Jurkat, Clone E6-1 (cell line): ENCODE measurements around the gene CDC34.
A peak's percentile ranks its signal among the peaks of the same experiment; 100 is the strongest.

Experiments used
- DNase-seq: peaks from one replicate; pipeline ENCODE4 v3.0.0-alpha.2; 2011; ENCODE audit warnings: low read depth, low spot score
- H3K4me3 ChIP-seq: 2 replicates; pipeline ENCODE4 v1.5.1; 2011; ENCODE audit warnings: mild to moderate bottlenecking, low read length, control low read depth, moderate library complexity

Gene CDC34

DNA sequence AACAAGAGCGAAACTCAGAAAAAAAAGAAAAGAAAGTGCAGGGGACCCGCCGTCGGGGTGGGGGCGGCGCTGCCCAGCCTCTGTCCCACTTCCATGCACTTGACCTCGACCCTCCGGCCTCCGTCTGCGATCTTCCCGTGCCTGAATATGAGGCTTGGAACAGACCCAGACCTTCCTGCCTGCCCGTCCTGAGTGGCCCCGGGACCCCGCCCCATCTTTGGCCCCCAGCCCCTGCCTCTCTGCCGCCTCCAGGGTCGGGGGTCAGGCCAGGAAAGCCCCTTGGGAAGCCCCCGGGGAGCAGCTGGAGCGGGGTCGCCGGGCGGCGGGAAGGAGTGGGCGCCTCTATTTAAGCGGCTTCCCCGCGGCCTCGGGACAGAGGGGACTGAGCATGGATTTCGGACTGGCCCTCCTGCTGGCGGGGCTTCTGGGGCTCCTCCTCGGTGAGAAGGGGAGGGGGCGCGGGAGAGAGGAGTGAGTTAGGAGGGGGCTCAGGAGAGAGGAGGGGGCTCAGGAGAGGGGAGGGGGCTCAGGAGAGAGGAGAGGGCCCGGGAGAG, 35.4 kb upstream of the CDC34 start, which contains the start of gene MADCAM1:
TSS of gene MADCAM1 (plus strand) at position 375 of the 554 bp plus-strand sequence. CDS start at position 389, 14 bp downstream.
- DNase-seq, result no peak
- H3K4me3 ChIP-seq, result no peak within 1 kb of the TSS

DNA sequence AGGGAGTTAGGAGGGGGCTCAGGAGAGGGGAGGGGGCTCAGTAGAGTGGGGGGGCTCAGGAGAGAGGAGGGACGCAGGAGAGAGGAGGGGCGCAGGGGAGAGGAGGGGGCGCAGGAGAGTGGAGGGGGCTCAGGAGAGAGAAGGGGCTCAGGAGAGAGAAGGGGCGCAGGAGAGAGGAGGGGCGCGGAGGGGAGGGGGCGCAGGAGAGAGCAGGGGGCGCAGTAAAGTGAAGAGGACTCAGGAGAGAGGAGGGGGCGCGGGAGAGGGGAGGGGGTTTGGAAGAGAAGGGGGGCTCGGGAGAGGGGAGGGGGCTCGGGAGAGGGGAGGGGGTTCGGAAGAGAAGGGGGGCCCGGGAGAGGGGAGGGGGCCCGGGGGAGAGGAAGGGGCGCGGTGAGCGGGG, 34.6 kb upstream of the CDC34 start:
- no peak for DNase-seq
- H3K4me3 ChIP-seq, result no peak overlapping the region

DNA sequence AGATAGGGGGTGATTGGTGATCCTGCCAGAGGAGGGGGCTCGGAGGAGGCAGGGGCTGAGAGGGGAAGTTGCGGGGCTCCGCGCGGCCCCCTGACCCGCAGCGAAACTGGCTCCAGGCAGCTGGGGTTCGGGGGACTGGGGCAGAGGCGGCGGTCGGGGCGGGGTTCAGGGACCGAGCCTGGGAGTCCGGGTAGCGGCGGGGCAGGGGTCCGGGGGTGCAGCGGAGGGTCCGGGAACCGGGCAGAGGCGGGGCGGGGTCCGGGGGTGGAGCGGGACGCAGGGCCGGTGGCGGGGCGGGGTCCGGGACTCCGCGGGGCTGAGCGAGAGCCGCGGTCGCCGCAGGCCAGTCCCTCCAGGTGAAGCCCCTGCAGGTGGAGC, 34.1 kb upstream of the CDC34 start:
- DNase-seq, result no peak
- no peak overlapping the region for H3K4me3 ChIP-seq

DNA sequence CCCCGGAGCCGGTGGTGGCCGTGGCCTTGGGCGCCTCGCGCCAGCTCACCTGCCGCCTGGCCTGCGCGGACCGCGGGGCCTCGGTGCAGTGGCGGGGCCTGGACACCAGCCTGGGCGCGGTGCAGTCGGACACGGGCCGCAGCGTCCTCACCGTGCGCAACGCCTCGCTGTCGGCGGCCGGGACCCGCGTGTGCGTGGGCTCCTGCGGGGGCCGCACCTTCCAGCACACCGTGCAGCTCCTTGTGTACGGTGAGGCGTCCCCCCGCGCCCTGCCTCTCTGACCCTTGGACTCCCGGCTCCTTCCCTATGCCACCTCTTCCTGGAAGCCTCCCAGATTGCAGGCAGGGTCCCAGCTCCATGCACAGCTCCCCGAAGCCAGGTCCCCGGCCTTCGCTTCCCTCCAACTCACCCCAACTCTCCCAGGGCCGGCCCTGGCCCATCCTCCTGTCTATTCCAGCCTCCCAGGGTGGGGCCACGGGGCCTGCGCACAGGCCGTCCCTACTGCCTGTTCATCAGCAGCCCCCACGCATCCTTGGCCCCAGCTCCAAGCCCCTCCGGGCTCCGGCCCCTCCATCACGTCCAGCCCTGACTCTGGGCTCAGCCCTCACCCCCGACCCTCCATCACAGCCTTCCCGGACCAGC, 33.6 kb upstream of the CDC34 start:
- DNase-seq, result no peak
- no peak overlapping the region for H3K4me3 ChIP-seq

DNA sequence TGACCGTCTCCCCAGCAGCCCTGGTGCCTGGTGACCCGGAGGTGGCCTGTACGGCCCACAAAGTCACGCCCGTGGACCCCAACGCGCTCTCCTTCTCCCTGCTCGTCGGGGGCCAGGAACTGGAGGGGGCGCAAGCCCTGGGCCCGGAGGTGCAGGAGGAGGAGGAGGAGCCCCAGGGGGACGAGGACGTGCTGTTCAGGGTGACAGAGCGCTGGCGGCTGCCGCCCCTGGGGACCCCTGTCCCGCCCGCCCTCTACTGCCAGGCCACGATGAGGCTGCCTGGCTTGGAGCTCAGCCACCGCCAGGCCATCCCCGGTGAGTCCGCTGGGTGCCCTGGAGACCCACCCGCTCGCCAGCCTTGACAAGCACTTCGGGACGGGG, 33.1 kb upstream of the CDC34 start:
- no peak for DNase-seq
- H3K4me3 ChIP-seq, result no peak overlapping the region

DNA sequence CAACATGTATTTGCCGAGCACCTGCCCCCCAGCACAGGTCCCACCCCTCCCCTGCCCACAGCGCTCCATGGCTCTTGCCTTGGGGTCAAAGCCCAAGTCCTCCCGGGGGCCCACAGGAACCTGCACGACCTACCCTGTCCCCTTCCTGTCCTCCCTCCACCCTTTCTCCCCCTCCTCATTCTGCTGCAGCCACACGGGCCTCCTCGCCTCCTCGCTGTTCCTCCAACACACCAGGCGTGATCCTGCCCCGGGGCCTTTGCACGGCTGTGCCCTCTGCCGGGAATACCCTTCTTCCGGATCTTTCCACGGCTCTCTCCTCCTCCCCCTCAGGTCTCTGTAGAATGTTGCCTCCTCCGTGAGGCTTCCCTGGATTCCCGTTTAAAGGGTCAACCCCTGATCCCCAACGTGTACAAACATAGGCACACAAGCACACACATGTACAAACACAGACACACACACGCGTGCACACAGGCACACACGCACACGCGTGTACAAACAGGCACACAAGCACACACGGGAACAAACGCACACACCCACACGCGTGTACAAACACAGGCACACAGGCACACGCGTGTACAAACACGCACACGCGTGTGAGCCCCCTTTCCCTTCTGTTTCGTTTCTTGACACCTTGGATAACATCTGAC, 32.5 kb upstream of the CDC34 start:
- no peak for DNase-seq
- H3K4me3 ChIP-seq, result no peak overlapping the region

DNA sequence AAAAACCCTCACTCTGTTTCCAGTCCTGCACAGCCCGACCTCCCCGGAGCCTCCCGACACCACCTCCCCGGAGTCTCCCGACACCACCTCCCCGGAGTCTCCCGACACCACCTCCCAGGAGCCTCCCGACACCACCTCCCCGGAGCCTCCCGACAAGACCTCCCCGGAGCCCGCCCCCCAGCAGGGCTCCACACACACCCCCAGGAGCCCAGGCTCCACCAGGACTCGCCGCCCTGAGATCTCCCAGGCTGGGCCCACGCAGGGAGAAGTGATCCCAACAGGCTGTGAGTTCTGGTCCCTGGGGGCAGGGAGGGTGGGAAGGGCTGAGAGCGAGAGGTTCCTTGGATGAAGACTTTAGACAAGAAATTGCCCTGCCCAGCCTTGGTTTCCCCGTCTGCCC, 29.9 kb upstream of the CDC34 start:
- DNase-seq, result no peak
- no peak overlapping the region for H3K4me3 ChIP-seq

DNA sequence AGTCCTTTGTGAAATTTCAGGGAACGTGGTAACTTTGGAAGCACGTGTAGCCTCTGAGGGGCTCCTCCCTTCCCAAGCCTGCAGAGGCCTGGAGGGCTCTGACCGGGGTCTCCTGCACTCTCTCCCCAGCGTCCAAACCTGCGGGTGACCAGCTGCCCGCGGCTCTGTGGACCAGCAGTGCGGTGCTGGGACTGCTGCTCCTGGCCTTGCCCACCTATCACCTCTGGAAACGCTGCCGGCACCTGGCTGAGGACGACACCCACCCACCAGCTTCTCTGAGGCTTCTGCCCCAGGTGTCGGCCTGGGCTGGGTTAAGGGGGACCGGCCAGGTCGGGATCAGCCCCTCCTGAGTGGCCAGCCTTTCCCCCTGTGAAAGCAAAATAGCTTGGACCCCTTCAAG, 26.9 kb upstream of the CDC34 start:
- no peak for DNase-seq
- no peak overlapping the region for H3K4me3 ChIP-seq

DNA sequence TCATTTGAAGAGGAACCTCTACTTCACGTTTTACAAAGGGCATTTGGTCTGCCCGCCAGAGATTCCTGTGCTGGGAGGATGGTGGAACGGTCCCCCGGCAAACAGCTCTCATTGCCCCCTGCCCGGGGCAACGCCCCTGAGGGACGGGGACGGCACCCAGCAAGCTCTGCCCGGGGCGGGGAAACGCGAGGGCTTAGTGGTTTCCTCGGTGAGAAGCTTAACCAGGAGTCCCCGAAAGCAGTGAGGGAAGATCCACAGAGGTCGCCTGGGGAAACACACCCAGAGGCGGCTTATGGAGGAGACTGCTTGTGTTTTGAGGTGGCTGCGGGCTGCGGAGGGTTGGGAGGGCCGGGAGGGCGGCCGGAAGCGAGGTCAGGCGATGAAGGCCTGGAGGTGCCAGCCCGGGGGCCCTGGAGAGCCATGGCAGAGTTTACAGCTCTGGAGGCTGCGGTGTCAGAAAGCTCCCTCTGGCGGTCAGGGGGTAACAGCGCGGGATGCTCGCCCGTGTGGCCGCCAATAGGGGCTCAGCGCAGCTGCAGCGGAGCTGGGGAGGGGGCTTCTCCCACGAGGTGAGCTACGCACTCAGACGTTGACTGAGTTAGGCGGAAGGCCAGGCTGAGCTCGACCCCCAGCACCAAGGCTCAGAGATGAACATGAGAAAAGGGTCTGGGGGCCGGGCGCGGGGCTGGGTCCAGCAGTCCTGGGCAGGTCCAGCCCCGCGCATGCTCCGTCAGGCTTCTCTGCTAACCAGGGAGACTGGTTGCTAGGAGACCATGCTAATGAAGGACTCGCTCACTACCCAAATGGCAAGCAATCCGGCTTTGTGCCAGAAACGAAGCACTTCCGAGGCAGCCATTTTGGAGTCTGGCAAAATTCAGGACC, 24.9 kb upstream of the CDC34 start:
- H3K4me3 ChIP-seq, result peak overlapping the region; percentile 82
- peak; percentile 99 for DNase-seq

DNA sequence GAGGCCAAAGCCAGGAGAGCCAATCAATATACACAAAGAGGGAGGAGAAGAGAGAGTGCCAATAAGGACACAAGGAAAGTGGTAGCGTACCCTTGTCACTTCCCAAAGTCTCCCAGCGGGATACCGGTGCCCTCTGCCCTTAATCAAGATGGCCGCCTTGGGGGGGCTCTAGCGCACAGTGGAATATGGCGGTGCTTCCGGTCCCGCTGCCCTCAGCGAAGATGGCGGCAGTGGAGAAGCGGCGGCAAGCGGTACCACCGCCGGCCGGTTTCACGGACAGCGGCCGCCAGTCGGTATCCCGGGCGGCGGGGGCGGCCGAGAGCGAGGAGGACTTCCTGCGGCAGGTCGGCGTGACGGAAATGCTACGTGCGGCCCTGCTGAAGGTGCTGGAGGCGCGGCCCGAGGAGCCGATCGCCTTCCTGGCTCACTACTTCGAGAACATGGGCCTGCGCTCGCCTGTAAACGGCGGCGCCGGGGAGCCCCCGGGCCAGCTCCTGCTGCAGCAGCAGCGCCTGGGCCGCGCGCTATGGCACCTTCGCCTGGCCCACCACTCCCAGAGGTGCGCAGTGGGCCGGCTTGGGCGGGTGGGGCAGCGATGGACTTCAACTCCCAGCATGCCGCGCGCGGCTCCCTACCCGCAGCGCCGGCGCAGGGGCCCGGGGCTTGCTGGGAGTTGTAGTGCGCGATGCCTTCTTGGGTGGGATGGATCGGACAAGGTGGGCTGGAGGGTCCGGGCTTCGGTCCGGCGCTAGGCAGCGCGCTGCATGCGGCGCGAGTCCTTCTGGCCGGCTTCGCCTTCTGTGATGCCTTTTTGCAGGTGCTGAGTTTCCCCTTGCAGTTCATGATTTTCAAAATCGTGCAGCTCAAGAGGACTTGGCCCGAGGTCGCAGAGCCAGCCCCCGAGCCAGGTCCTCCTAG, 24.0 kb upstream of the CDC34 start, which contains the start of gene TPGS1:
TSS of gene TPGS1 (plus strand) at position 212 of the 918 bp plus-strand sequence. CDS start at position 222, 10 bp downstream.
- peak within 1 kb of the TSS; percentile 82 for H3K4me3 ChIP-seq
- DNase-seq, result peak; percentile 70

DNA sequence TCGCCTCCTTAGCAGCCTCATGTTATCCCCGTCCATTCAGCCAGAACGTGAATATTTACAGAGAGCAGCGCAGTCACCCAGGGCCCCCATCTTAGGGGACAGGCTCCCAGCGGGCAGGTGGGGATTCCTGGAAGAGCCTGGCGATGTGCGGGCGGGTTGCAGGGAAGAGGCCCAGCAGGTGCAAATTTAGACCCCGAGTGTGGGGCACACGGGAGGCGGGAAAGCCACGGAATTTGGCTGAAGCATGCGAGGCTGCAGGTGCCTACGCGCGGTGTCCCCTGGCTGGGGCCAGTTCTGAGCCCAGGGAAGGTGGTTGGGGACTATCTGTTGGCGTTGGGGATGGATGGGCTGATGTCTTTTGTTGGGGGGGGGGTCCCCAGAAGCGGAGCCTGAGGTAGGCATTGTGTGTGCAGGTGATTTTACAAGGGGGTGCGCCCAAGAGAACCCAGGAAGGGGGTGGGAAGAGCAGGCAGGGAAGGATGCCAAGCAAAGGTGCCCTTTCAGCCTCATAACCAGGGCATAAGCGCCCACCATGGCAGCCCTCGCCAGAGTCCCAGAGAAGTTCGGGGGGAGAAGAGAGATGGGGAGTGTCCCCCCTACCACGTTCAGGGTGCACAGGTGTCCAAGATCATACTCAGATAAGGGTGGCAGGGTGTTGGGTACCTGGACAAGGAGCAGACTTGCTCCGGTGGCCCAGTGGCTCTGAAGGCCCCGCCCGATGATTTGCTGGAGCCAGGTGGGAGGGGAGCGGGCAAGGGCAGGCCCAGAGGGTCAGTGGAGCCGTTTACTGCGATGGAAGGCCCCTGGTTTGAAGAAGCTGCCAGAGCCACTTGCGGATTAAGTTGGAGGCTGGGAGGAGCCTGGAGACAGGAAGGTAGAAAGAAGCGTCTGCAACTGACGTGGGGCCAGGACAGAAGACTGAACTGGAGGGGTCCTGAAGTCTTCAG, 23.1 kb upstream of the CDC34 start:
- DNase-seq, result no peak
- H3K4me3 ChIP-seq, result peak overlapping the region; percentile 82

DNA sequence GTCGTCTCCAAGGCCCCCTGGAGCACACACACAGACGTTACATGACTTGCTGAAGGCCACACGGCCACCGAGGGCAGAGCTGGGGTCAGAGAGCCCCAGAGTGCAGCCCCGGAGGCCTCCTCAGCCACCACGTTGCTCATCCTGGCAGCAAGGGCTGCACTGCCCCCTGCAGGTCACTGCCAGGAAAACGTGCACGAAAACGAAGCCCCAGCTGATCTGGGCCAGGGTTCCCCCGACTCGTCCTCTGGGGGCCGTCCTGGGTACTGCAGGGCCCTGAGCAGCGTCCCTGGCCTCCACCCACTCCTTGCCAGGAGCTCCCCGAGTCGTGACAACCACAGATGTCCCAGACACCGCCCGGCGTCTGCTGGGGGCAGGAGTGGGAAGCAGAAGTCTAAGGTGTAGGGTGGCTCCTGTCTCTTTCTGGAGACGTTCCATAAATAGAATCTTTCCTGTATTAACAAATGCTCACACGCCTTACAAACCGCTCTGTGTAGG, 20.9 kb upstream of the CDC34 start:
- peak overlapping the region; percentile 50 for H3K4me3 ChIP-seq
- DNase-seq, result peak; percentile 91

DNA sequence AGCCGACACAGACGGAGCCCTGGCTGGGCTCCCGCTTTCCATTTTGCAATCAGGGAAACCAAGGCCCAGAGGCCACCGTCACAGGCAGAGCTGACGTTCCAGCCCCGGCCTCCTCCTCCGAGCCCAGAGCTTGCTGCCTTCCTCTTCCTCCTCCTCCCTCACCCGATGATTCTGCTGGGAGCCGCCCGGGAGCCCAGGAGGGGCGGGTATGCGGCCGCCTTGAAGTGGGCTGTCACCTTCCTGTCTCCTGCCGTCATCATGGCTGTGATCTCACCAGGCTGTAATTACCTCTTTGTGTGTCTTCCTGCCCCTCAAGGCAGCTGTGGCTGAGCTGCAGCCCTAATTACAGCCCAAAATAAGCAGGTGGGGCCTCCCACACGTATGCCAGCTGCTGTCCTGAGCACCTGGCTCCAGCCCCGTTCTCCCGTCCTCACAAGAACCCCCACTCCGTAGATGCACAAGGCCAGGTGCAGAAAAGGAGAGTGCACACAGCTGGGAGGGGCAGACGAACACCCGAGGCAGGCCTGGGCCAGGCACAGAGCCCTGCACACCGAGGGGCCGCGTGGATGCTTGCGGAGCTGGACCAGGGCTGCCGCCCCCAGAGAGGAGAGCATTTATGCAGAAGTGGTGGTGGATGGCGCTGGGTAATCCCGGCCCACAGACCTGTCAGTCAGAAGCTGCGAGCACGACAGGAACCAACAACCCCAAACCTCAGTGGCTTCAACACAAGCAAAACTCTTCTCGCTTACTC, 20.3 kb upstream of the CDC34 start:
- peak overlapping the region; percentile 50 for H3K4me3 ChIP-seq
- DNase-seq, result peak; percentile 99

DNA sequence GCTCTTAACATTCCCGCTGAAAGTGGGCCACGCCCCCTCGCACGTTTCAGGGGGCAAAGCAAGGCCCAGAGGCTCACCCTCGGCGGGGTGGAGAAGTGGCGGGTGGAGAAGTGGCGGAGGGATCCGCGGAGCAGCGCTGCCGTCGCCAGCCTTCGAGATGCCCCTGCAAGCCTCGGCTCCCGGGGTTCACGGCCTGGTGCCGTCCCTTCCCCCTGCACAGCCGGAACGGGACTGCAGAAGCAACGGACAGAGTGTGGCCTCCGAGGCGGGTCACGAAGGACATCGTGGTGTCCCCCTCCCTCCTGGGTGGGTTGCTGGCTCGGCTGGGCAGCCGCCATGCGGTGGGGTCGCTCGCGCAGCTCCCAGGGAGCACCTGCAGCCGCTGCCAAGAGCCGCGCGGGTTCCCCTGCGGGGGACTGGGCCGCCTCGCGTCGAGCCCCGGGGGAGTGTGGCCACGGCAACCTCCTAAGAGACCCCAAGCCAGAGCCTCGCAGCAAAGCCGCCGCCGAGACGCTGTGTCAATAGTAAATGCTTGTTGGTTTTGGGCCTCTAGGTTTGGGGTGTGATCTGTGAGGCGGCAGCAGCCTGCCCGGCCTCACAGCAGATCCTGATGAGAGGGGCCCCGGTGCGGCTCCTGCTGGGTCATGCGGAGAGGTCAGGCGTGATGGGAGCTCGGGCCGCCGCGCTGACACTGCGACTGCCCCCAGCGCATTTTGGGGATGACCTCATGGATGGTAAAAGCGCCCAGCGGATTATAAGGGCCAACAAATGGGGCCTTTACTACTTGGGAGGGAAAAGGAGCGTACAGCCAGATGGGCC, 18.8 kb upstream of the CDC34 start:
- DNase-seq, result no peak
- H3K4me3 ChIP-seq, result no peak overlapping the region

DNA sequence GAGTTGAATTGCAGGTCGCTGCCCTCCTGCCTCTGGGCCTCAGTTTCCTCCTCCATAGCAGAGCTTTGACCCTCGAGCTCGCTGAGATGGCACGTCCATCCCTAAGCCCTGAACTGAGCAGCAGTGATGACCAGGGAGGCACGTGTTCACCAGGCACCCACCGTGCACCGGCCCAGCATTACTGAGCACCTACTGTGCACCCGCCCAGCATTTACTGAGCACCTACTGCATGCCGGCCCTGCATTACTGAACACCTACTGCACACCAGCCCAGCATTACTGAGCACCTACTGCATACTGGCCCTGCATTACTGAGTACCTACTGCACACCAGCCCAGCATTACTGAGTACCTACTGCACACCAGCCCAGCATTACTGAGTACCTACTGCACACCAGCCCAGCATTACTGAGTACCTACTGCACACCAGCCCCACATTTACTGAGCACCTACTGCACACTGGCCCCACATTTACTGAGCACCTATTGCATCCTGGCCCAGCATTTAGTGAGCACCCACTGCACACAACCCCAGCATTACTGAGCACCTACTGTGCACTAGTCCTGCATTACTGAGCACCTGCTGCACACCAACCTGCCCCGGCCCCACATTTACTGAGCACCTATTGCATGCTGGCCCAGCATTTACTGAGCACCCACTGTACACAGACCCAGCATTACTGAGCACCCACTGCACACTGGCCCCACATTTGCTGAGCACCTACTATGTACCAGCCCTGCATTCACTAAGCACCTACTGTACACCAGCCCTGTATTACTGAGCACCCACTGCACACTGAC, 18.0 kb upstream of the CDC34 start:
- DNase-seq, result no peak
- no peak overlapping the region for H3K4me3 ChIP-seq
